Hematopoietic multipotent progenitor cell treated with erythropoietin and hydrocortisone succinate and interleukin-3 and kit ligand, for 4 days (in vitro differentiated cells): Measurements from ENCODE around the gene TRIL.

Experiments
- DNase-seq: peaks from one replicate; pipeline ENCODE4 v3.0.0-alpha.2; 2015

Gene TRIL

DNA sequence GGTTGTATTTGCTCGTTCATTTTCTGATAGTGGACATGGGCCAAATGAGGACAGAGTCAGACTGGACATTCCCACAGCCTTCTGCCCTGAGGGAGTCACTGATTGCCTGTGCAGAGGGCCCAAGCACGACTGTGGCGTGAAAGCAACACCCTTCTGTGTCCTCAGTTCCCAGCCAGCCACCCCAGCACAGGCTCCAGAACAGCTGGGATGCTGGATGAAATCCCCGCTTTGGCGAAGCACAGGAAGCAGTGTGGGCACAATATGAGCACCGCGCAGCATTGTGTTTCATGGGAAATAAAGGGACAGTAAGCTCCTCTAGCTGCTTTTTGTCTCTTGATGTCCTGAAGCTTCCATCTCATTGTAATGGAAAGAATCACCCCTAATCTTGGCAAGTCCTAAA, 20.5 kb downstream of the TRIL start:
- DNase-seq = no peak

DNA sequence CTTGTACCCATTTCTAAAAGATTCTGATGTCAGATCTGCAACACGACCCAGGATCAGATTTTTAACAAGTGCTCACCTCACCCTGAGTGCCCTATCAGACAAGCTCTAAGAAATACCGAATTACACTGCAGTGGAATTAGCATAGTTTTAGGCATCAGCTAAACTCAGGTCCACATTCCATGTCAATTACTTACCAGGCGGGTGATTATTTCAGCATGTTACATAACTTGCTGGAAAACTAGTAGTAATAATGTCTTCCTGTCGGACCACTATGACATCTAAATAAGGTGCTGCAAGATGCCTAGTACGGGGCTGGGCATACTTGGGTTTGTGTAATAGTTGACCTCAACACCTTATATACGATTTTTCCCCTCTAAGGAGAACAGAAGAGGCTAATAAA, 21.0 kb downstream of the TRIL start:
- DNase-seq = no peak

DNA sequence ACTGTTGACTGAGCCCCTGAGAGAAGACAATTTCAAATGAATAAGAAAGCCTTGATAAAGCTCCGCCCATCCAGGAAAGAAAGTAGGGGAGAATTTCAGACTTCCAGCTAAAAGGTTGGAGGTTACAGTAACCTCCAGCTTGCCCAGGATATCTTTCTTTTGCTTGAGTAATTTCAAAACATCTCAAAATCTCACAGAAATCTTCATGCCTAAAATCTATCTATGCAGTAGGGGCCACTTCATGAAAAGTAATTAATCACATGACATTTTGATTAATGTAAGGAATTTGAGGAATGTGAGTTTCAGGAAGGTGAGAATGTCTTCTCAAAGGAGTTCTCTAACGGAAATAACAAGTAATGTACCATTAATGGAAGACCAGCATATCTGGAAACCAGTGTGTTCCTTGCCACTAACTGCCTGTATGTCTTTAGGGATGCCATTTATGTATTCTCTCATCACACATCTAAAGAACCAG, 24.2 kb downstream of the TRIL start:
- no peak for DNase-seq

DNA sequence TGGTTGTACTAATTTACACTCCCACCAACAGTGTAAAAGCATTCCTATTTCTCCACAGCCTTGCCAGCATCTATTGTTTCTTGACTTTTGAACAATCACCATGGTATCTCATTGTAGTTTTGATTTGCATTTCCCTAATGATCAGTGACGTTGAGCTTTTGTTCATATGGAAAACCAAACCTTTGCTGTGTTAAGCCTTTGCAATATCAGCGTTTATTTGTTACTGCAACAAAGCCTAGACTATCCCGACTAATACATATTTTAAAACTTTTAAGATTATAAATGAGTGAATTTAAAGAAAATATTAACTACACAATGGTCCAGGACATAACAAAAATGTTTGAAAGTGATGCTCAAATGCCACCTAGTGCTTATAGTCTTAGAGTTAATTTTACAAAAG, 26.6 kb downstream of the TRIL start:
- no peak for DNase-seq

DNA sequence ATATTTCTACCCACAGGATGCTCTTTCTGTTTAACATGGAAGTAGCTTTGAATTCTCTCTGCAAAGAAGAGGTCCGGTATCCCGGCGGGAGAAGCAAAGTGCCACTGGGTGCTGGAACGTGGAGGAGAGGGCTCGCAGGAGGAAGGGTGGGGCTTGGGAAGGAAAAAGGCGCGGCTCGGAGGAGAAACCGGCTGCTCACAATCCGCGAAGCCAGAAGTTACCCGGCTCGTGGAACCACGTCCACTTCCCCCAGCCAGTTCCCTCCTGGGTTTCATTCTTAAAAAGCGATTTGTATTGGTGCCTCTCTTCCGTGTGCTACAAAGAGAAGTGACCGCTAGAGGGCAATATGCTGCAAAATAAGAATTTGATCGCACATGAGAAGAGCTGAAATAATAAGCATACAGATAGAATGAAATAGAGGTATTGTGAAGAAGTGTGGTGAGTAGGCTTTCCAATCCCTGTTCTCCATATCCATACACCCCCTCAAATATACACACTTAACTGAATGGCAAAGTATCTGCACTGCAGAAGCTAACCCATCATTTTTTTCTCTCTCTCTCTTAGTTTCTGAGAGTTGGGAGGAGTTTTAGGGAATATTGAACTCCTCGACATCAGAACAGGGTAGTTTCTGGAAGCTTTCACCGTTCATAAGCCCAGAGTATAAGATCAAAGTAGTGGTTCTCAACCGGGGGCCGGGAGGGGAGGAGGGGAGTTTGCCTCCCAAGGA, 31.1 kb downstream of the TRIL start:
- peak; percentile 96 for DNase-seq

DNA sequence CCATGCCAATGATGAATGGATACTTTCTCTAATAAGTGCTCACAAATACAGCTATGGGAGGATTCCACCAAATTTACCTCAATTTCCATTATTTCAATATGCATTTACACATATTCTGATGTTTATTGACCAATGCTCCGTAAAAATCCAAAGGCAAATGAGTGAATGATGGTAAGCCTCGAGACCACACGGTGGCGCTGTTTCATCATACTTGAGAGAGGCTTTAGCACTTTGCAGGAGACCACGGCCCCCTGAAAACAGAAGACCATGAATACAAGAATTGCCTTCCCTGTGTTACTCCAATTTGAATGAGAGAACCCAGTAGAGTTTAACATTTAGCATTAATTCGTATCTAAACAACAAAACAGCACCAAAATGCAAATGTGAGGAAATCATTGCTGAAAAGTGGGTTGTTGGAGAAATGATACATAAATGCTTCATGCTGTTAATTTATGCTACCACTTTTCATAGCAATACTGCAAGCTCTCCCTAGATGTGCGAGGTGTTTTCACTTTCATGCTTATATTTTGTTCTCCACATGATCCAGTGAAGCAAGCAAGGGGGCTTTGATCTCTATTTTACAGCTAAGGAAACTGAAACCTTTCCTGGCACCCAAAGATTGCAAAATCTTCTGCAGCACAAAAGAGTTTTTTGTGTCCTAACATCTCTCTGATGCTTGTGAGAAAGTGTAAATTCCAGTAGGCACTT, 35.4 kb downstream of the TRIL start:
- peak; percentile 94 for DNase-seq

DNA sequence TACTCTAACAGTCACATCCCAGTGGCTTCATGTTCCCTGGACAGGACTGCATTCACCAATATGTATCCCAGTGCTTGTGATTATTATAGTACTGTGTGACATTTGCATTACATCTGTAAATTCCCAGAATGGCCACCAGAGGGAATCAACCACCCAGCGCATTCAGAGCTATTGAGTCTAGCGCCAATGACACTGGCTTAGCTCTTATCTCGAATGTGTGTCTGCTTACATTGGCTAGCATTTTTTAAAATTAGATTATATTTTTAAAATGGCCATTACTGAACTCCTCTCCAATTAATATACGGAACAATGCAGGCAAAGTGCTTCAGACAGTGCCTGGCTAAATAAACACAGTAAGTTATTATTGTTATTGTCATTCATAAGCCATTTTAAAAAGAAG, 36.3 kb downstream of the TRIL start:
- peak; percentile 91 for DNase-seq

DNA sequence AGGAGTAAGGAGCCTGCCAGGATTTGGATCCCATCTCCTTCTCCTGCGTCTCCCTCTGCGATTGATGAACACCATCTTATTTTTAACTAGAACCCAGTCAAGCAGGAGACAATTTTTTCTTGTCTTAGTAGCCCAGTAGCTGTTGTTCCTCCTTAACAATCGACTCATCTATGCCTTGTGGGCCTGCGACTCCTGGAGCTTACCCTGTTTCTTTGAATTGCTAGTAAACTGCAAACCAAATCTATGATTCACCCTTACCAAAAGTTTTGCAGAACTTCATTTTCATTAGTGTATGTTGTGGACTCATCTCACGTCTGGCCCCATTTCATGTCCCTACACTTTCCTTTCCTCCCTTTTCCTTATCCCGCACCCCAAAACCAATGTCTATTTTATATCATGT, 37.7 kb downstream of the TRIL start:
- no peak for DNase-seq

DNA sequence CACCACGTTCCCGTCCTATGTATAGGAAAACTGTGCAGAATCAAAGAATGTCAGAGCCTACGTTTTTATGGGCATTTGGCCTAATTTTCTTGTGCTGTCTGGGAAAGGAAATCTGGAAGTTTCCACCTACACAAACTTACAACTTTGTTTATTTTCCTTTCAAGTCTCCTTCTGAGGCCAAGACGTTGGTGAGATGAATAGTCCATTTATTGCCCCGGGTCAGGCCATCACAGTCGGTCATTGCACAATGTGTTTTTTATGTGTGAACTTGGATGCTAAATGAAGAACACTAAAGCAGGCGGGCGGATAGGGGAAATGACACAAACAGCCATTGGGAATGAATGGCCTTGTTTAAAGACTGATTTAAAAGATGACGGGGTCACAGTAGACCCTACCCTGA, 38.6 kb downstream of the TRIL start:
- DNase-seq = no peak

DNA sequence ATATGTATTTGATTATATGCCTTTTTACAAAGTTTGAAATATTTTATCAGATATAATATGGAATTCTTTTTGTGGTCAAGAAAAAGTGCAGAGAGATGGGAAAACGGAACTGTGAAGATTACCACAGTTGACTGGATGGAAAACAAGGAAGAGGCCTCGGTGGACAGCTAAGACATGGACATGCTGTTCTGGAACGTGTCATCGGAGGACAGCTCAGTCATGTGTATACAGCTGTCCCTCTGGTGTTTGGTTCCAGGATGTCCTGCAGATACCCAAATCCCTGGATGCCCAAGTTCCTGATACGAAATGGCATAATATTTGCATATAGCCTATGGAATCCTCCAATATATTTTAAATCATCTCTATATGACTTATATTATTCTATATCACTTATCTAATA, 49.4 kb downstream of the TRIL start:
- DNase-seq = no peak

DNA sequence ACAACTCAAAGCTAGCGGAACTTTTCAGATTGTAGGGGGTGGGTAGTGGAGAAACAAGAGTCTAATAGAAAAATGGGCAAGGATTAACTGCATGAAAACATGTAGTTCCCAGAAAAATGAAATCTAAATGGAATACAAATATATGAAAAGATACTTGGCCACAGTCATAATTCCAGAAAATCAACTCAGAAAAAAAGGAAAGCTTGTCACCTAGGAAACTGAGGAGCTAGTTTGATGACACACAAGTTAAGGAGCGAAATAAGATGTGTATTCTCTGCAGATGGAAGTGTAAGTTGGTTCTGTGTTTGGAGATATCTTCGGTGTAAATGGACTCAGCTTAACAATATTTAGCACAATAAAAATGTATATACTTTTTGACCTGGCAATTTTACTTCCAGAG, 52.7 kb downstream of the TRIL start:
- DNase-seq = no peak

DNA sequence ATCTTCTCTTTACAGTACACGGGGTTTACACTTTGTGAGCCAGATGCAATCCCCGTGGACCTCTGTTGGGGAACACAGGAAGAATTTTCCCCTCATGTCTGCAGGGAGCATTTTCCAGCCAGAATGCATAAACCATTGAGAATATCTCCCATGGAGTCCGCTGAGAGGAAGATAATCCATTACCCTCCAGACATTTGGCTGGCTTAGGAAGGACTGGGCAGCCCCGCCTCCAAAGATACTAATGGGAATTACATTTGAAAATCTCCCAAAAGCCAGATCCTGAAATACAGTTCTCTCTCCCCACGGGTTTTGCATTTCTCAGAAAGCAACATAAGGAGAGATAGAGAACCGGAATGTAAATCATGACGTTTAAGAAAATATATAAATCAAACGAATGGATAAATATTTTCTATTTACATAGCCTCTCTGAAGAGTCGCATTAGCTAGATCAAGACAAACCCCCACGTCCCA, 53.5 kb downstream of the TRIL start:
- DNase-seq = no peak

DNA sequence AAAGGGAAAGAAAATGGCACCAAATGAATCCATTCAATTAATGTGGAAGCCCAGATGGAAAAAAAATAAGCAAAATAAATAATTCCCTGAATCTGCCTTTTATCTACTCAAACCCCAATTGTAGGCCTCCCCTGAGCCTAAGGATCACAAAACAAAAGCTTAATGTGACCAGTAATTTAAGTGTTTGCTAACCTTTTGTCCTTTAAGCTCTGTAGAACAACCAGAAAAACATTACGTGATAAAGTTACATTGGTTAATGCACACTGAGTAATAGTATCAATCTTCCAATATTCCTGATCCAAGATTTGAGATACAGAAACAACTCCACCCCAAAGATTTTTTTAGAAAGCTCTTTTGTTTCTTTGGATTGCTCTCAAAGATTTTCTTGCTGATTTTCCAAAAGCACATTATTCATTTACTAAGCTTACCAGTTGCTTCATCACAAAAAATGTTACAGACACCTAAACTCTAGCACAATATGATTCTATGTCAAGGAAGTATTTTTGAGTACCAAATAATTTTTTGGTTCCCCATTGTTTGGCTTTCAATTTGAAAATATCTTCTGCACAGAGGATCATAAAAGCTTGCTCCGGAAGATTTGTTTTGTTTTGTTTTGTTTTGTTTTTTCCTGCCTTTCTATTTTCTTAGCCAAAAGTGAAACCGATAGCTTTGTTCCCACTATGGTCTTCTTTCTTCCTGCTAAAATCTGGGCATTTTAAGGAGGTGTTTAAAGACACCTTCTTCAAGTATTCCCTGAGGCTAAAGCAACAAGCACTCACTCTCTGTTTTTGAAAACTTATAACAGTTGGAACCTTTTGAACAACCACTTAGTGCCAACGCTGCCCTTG, 54.2 kb downstream of the TRIL start:
- no peak for DNase-seq
